ENCODE results near the gene CELF3. TPM values are rescaled to one million over a fixed set of nuclear protein-coding genes. Genes with fewer than 3 reads are reported as not detected.

Gene CELF3
- polyA plus RNA-seq, 3 donors: not detected

GRCh38 chr1:151693057-151693651 lies 23.4 kb downstream of the CELF3 start:
- Histone ChIP-seq H3K4me3 (replicated peaks in 1 of 3; ENCODE audit: low read depth in 2 of 3, low read length in 3 of 3) (no peak overlapping the region), H3K27me3 (ENCODE audit: control insufficient read depth in 2 of 2, insufficient read depth in 2 of 2, low read length in 2 of 2) (no peaks in the 10 kb centered on the region), H3K4me2 (replicated peaks; ENCODE audit: extremely low read depth, low read length, poor library complexity, severe bottlenecking) (no peak overlapping the region), H3K4me1 (ENCODE audit: control insufficient read depth in 1 of 2, insufficient read depth in 2 of 2, low read length in 2 of 2) (peaks cover 25 to 27% of the 10 kb centered on the region in 2 donors), H3K36me3 (replicated peaks in 1 of 2; ENCODE audit: control insufficient read depth in 1 of 2, insufficient read depth in 2 of 2, low read length in 2 of 2) (peaks cover 57 to 78% of the 10 kb centered on the region in 2 donors), H3K27ac (ENCODE audit: low read depth in 1 of 2, low read length in 2 of 2) (peak overlapping the region in 1 of 2 donors; percentile 70), H3K9me3 (replicated peaks in 1 of 2; ENCODE audit: control insufficient read depth in 1 of 2, insufficient read depth in 1 of 2, low read length in 2 of 2) (no peaks in the 10 kb centered on the region), H3K9ac (ENCODE audit: insufficient read depth, low read length, poor library complexity, severe bottlenecking) (no peak overlapping the region), H2AFZ (ENCODE audit: insufficient read depth, low read depth, low read length, poor library complexity, severe bottlenecking) (no peak overlapping the region), H3K79me2 (ENCODE audit: insufficient read depth, low read length) (no peaks in the 10 kb centered on the region), H4K20me1 (ENCODE audit: insufficient read depth, low read length) (peaks cover 17% of the 10 kb centered on the region)
- Mint-ChIP-seq H3K4me1 (peaks cover 35% of the 10 kb centered on the region), H3K4me3 (no peak overlapping the region), H3K27ac (peak overlapping the region; percentile 21 to 91 (median 47)), H3K9me3 (peaks cover 0 to 3% (median 0%) of the 10 kb centered on the region in 7 donors), H3K36me3 (peaks cover 70 to 87% of the 10 kb centered on the region in 2 donors), H3K27me3 (ENCODE audit: low read depth in 3 of 3) (no peaks in the 10 kb centered on the region)
- DNase-seq: no peak
- TF ChIP-seq CTCF (IDR thresholded peaks at IDR 0.05): peak; percentile 31
- intact Hi-C loops (cut with micrococcal nuclease): no loop called here
- no CpG with 5 or more reads among the region's 4 CpGs for WGBS (ENCODE audit: insufficient coverage)

- no peak overlapping the region for H3K4me2 ChIP-seq (replicated peaks; ENCODE audit: extremely low read depth, low read length, poor library complexity, severe bottlenecking)
- Mint-ChIP-seq H3K4me3 (no peak overlapping the region), H3K4me1 (peaks cover 35% of the 10 kb centered on the region), H3K36me3 (peaks cover 68 to 86% of the 10 kb centered on the region in 2 donors), H3K27ac (peak overlapping the region; percentile 82 to 92 (median 88)), H3K9me3 (peaks cover 0 to 3% (median 0%) of the 10 kb centered on the region in 7 donors), H3K27me3 (ENCODE audit: low read depth in 3 of 3) (no peaks in the 10 kb centered on the region)
- DNase-seq: peak; percentile 18 to 53 (median 30)
- H3K9ac ChIP-seq (ENCODE audit: insufficient read depth, low read length, poor library complexity, severe bottlenecking): no peak overlapping the region
- H4K20me1 ChIP-seq (ENCODE audit: insufficient read depth, low read length): peaks cover 8% of the 10 kb centered on the region
- peak overlapping the region; percentile 51 to 70 for H3K27ac ChIP-seq (ENCODE audit: low read depth in 1 of 2, low read length in 2 of 2)
- no peaks in the 10 kb centered on the region for H3K9me3 ChIP-seq (replicated peaks in 1 of 2; ENCODE audit: control insufficient read depth in 1 of 2, insufficient read depth in 1 of 2, low read length in 2 of 2)
- 63% methylated on average over 3 of the region's 3 CpGs for WGBS (ENCODE audit: insufficient coverage)
- no peaks in the 10 kb centered on the region for H3K27me3 ChIP-seq (ENCODE audit: control insufficient read depth in 2 of 2, insufficient read depth in 2 of 2, low read length in 2 of 2)
- no peak overlapping the region for H3K4me3 ChIP-seq (replicated peaks in 1 of 3; ENCODE audit: low read depth in 2 of 3, low read length in 3 of 3)
- H3K4me1 ChIP-seq (ENCODE audit: control insufficient read depth in 1 of 2, insufficient read depth in 2 of 2, low read length in 2 of 2): peaks cover 25 to 27% of the 10 kb centered on the region in 2 donors
- intact Hi-C loops (cut with micrococcal nuclease): no loop called here
- H3K36me3 ChIP-seq (replicated peaks in 1 of 2; ENCODE audit: control insufficient read depth in 1 of 2, insufficient read depth in 2 of 2, low read length in 2 of 2): peaks cover 52 to 78% of the 10 kb centered on the region in 2 donors
- TF ChIP-seq CTCF (IDR thresholded peaks at IDR 0.05): no peak
- no peaks in the 10 kb centered on the region for H3K79me2 ChIP-seq (ENCODE audit: insufficient read depth, low read length)
- no peak overlapping the region for H2AFZ ChIP-seq (ENCODE audit: insufficient read depth, low read depth, low read length, poor library complexity, severe bottlenecking)
Observed at GRCh38 chr1:151692226-151692625, 24.4 kb downstream of the CELF3 start.
